Large intestine (tissue), 12 donors: ENCODE data around the gene UNC45B. TPM values are rescaled to one million over a fixed set of nuclear protein-coding genes. Genes with fewer than 3 reads are reported as not detected.
"Not testable (repeated sequence)": the region's sequence is repeated elsewhere in the genome, so short reads cannot be mapped to it uniquely, and the experiment has no call there.

ENCODE experiments used
- DNase-seq, 2 donors: peaks; one replicate each; pipeline versions ENCODE4 v3.0.0 to v3.0.0-alpha.2; 2013
- H3K27ac ChIP-seq: one replicate; pipeline ENCODE4 v1.5.1; 2013; ENCODE audit warnings: low read length
- H3K27me3 ChIP-seq: 2 replicates; pipeline ENCODE4 v1.6.1; 2013; ENCODE audit warnings: low read length; ENCODE audit not compliant: control insufficient read depth, insufficient read depth
- H3K36me3 ChIP-seq: 2 replicates; pipeline ENCODE4 v1.6.1; 2013; ENCODE audit warnings: low read length; ENCODE audit not compliant: control insufficient read depth, insufficient read depth
- H3K4me1 ChIP-seq: one replicate; pipeline ENCODE4 v1.6.1; 2013; ENCODE audit warnings: low read length; ENCODE audit not compliant: control insufficient read depth, insufficient read depth
- H3K4me3 ChIP-seq: one replicate; pipeline ENCODE4 v1.5.1; 2013; ENCODE audit warnings: low read length
- H3K9me3 ChIP-seq: one replicate; pipeline ENCODE4 v1.6.1; 2013; ENCODE audit warnings: mild to moderate bottlenecking, low read depth, low read length, moderate library complexity; ENCODE audit not compliant: control insufficient read depth
- WGBS: methylation state at CpG from one replicate; pipeline ENCODE4 v1.1.5; 2013; ENCODE audit warnings: low lambda C conversion rate; ENCODE audit not compliant: insufficient coverage; 5-methylcytosine and 5-hydroxymethylcytosine counted together
- long read RNA-seq, 11 donors: transcript quantifications; one replicate each; lab custom pipeline, GENCODE V29; 2026
- polyA plus RNA-seq: library from polyadenylated mRNA; unstranded; fragments of 120-200 nt; gene quantifications from one replicate; pipeline ENCODE4 v1.2.1, GENCODE V29; 2013

Gene UNC45B, protein sequence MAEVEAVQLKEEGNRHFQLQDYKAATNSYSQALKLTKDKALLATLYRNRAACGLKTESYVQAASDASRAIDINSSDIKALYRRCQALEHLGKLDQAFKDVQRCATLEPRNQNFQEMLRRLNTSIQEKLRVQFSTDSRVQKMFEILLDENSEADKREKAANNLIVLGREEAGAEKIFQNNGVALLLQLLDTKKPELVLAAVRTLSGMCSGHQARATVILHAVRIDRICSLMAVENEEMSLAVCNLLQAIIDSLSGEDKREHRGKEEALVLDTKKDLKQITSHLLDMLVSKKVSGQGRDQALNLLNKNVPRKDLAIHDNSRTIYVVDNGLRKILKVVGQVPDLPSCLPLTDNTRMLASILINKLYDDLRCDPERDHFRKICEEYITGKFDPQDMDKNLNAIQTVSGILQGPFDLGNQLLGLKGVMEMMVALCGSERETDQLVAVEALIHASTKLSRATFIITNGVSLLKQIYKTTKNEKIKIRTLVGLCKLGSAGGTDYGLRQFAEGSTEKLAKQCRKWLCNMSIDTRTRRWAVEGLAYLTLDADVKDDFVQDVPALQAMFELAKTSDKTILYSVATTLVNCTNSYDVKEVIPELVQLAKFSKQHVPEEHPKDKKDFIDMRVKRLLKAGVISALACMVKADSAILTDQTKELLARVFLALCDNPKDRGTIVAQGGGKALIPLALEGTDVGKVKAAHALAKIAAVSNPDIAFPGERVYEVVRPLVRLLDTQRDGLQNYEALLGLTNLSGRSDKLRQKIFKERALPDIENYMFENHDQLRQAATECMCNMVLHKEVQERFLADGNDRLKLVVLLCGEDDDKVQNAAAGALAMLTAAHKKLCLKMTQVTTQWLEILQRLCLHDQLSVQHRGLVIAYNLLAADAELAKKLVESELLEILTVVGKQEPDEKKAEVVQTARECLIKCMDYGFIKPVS
- 0.28 TPM for polyA plus RNA-seq
- long read RNA-seq, donor 1 = 0 reads
- long read RNA-seq, donor 2 = 0 reads
- long read RNA-seq, donor 3 = 0 reads
- long read RNA-seq, donor 4 = 0 reads
- long read RNA-seq, donor 5 = 0 reads
- long read RNA-seq, donor 6 = 0 reads
- long read RNA-seq, donor 7 = 0 reads
- long read RNA-seq, donor 8 = 0 reads
- long read RNA-seq, donor 9 = 0 reads
- long read RNA-seq, donor 10 = 0 reads
- long read RNA-seq, donor 11 = 0 reads

DNA sequence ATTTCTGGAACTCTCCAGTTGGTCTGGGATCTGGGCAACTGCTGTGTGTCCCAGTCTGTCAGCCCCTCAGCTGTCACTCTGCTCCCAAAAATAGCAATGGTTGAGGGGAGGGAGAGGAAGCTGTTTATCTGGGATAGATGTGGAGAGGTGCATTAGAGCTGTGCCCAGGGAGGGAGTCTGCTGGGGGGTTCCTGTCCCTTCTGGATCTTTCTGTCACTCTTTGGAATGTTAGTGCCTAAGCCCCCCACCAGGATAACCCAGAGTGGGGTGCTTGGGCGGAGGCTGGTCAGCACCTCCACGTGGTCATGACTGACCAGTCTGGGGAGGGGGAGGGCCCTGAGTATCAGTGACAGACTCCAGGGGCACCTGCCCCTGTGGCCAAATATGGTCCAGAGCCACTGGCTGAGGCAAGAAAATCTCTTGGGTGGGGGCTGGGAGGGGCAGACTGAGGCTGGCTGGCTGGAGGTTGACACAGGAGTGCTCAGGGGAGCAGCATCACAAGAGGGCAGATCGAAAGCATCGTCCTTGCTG is at the start of gene UNC45B:
UNC45B (plus strand) TSS at position 443 of the 531 bp plus-strand sequence. CDS start 447 bp downstream, outside the sequence.
- H3K9me3 ChIP-seq = no peaks in the 10 kb centered on the region
- H3K36me3 ChIP-seq = no peaks in the 10 kb centered on the region
- DNase-seq = no peak
- no peak within 1 kb of the TSS for H3K4me3 ChIP-seq
- no peak within 1 kb of the TSS for H3K27ac ChIP-seq
- no CpG with 5 or more reads among the region's 4 CpGs for WGBS
- no peaks in the 10 kb centered on the region for H3K4me1 ChIP-seq
- peaks cover 2% of the 10 kb centered on the region for H3K27me3 ChIP-seq

DNA sequence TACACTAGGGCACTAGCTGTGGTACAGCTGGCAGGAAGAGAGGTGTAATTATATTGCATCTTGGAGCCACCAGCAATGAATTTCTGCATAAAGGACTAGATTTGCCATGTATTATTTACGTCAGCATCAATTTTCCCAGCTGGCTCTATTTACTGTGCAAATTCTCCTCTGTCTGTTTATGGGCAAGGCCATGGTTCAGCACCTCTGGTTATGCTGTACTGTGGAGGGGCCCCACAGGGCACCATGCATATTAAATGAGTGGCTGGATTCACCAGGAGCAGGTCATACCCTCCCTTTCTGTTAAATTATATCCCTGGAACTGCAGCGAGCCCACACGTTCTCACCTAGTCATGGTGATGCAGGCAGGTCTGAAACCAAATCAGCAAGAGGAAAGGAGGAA is 47.7 kb upstream of the UNC45B start:
- no peaks in the 10 kb centered on the region for H3K9me3 ChIP-seq
- no peak overlapping the region for H3K27ac ChIP-seq
- no peaks in the 10 kb centered on the region for H3K27me3 ChIP-seq
- H3K36me3 ChIP-seq = peaks cover 28% of the 10 kb centered on the region
- no CpG with 5 or more reads among the region's 3 CpGs for WGBS
- DNase-seq = no peak
- H3K4me3 ChIP-seq = no peak overlapping the region
- H3K4me1 ChIP-seq = no peaks in the 10 kb centered on the region

DNA sequence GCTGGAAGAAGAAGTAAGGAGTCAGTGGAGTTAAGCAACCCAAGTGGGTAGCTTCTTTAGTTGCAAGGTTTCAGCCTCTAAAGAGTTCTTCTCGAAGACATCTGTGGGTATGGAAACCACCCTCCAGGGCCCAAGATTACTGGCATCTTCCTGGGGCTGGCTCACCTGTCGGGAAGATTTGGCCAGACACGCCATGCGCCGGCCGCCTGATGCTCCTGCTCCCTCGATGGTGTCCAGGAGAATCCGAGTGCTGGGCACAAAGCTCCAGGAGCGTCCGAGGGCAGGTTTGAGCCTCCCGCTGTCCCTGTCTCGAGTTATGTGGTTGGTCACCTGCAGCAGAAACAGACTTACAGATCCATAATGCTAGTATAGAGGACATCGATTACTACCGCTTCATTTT is 46.6 kb upstream of the UNC45B start:
- Histone ChIP-seq H3K36me3 (peaks cover 37% of the 10 kb centered on the region), H3K4me1 (no peaks in the 10 kb centered on the region), H3K27ac (no peak overlapping the region), H3K27me3 (no peaks in the 10 kb centered on the region), H3K9me3 (no peaks in the 10 kb centered on the region), H3K4me3 (no peak overlapping the region)
- no peak for DNase-seq
- no CpG with 5 or more reads among the region's 14 CpGs for WGBS

DNA sequence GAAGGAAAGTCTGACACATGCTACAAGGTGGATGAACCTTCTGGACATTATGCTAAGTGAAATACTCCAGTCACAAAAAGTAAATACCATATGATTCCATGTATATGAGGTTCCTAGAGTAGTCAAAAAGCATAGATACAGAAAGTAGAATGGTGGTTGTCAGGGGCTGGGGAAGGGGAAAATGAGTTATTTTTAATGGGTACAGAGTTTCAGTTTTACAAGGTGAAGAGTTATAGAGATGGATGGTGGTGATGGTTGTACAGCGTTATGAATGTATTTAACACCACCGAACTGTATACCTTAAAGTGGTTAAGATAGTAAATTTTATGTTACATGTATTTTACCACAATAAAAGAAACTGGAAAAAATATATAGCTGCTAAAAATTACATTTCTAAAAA is 45.9 kb upstream of the UNC45B start:
- no peak overlapping the region for H3K27ac ChIP-seq

DNA sequence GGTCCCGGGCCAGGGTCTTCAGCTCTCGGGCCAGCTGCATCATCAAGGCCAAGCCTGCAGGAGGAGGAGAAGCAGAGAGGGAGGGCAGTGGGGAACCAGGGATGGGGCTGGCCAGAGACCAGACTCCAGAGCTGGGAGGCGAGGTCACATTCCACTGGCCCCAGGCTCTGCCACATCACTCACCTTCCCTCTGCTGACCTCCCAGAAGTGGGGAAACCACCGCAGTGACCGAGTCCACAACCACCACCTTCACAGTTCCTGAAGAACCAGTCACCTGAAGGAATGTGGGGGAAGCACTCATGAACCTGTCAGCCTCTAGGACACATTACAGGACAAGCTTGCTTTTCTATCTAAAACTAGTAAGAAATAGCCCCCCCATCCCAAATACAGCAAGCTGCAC is 44.3 kb upstream of the UNC45B start:
- no CpG with 5 or more reads among the region's 5 CpGs for WGBS
- Histone ChIP-seq H3K4me1 (no peaks in the 10 kb centered on the region), H3K27me3 (no peaks in the 10 kb centered on the region), H3K36me3 (peaks cover 48% of the 10 kb centered on the region), H3K9me3 (no peaks in the 10 kb centered on the region), H3K4me3 (no peak overlapping the region), H3K27ac (no peak overlapping the region)
- no peak for DNase-seq

More for the DNA sequence above, 45.9 kb upstream of the UNC45B start:
- Histone ChIP-seq H3K27me3 (no peaks in the 10 kb centered on the region), H3K4me3 (no peak overlapping the region), H3K9me3 (no peaks in the 10 kb centered on the region), H3K4me1 (no peaks in the 10 kb centered on the region), H3K36me3 (peaks cover 42% of the 10 kb centered on the region)
- DNase-seq = no peak
- WGBS = 94% methylated on average over 2 of the region's 2 CpGs

DNA sequence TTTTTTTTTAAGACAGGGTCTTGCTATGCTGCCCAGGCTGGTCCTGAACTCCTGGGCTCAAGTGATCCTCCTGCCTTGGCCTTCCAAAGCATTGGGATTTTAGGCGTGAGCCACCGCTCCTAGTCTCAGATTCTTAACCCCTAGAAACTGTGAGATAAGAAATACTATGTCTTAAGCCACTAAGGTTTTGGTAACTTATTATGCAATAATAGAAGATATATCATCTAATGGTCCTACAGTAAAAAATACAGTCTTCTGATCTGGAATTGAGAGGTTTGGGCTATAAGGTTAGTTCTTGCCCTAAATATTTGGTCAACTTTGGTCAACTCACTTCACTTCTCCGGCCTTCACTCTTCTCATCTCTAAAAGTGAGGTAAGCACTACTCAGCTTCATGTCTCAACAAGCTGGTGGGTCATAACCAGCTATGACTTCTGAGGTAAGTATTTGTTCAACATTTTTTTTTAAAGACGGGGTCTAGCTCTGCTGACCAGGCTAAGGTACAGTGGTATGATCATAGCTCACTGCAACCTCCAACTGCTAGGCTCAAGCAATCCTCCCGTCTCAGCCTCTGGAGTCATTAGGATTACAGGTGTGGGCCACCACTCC is 42.7 kb upstream of the UNC45B start:
- Histone ChIP-seq H3K27ac (no peak overlapping the region), H3K4me1 (no peaks in the 10 kb centered on the region), H3K36me3 (peaks cover 44% of the 10 kb centered on the region), H3K4me3 (no peak overlapping the region), H3K9me3 (no peaks in the 10 kb centered on the region), H3K27me3 (no peaks in the 10 kb centered on the region)
- no peak for DNase-seq
- WGBS = no CpG with 5 or more reads among the region's 5 CpGs

DNA sequence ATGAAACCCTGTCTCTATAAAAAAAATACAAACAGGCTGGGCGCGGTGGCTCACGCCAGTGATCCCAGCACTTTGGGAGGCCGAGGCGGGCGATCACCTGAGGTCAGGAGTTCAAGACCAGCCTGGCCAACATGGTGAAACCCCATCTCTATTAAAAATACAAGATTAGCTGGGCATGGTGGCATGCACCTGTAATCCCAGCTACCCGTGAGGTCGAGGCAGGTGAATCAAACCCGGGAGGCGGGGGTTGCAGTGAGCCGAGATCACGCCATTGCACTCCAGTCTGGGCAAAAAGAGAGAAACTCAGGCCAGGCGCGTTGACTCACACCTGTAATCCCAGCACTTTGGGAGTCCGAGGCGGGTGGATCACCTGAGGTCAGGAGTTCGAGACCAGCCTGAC is 36.8 kb upstream of the UNC45B start:
- H3K9me3 ChIP-seq, DNase-seq, H3K27ac ChIP-seq, H3K4me3 ChIP-seq, H3K27me3 ChIP-seq, H3K4me1 ChIP-seq: not testable (repeated sequence)
- WGBS = no CpG with 5 or more reads among the region's 17 CpGs
- peaks cover 14% of the 10 kb centered on the region for H3K36me3 ChIP-seq

DNA sequence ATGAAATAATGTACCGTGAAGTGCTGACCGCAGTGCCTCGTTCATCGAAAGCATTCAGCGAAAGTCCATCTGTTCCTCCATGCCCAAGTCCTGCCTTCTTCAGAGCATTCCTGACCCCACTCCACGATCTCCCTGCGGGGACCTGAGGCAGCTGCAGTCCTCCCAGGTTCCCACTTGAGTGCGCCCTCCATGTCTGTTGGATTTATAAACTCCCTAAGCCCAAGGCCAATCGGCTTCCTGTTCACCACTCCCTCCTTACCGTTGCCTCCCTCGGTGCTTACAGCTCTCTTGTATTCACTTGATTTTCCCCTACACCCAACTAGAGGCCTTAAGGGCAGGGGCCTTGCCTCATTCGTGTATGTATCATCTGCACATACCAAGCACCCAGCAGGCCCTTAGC is 30.8 kb upstream of the UNC45B start:
- 40% methylated on average over 1 of the region's 12 CpGs for WGBS
- DNase-seq = no peak
- Histone ChIP-seq H3K27me3 (no peaks in the 10 kb centered on the region), H3K4me3 (no peak overlapping the region), H3K4me1 (peaks cover 2% of the 10 kb centered on the region), H3K36me3 (no peaks in the 10 kb centered on the region), H3K9me3 (no peaks in the 10 kb centered on the region), H3K27ac (no peak overlapping the region)

DNA sequence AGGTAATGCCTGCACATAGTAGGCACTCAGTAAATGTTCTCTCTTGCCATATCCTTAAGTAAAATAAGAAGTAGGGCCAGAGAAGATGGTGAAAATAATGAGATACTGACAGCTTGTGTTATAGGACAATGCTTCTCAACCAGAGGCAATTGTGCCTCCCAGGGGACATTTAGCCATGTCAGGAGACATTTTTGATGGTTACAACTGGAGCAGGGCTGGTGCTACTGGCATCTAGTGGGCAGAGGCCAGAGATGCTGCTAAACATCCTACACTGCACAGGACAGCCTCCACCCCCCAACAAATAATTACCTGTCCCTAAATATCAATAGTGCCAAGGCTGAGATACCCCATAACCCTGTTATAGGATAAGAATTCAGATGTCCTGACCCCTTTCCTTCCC is 29.6 kb upstream of the UNC45B start:
- H3K27ac ChIP-seq = no peak overlapping the region
- DNase-seq = no peak

More for the DNA sequence above, 29.6 kb upstream of the UNC45B start:
- H3K9me3 ChIP-seq = no peaks in the 10 kb centered on the region
- no peaks in the 10 kb centered on the region for H3K36me3 ChIP-seq
- H3K4me1 ChIP-seq = peaks cover 2% of the 10 kb centered on the region
- H3K4me3 ChIP-seq = no peak overlapping the region
- no peaks in the 10 kb centered on the region for H3K27me3 ChIP-seq
